HEK293 (cell line): Measurements from ENCODE around the gene WNT4.

ENCODE experiments used
- CTCF ChIA-PET: fragments of 350-600 bp; formaldehyde crosslinking; extraction: SDS; loops from one replicate; lab custom pipeline; 2021; ENCODE audit warnings: antibody characterized with exemption; lab: Yijun Ruan, JAX
- POLR2A ChIA-PET: fragments of 300-600 bp; formaldehyde crosslinking; extraction: SDS; loops from one replicate; lab custom pipeline; 2020; ENCODE audit warnings: antibody characterized with exemption, inconsistent platforms; lab: Yijun Ruan, JAX
- H3K27ac ChIP-seq: fragments of 200-500 bp; sonication (Bioruptor generic); 2 replicates; pipeline ENCODE4 v1.5.1; 2014; ENCODE audit warnings: low read depth, low read length, control low read depth, inconsistent platforms; ENCODE audit errors: extremely low read depth
- H3K36me3 ChIP-seq, 2 experiments: fragments of 200-500 bp in 1 of 2; sonication (Bioruptor generic) in 1 of 2; 1 replicate in 1 of 2; 2 replicates in 1 of 2; pipeline ENCODE4 v1.5.1; 2014 to 2017; ENCODE audit warnings: inconsistent platforms in 2 of 2, low read length in 2 of 2; ENCODE audit not compliant: control insufficient read depth in 2 of 2, insufficient read depth in 1 of 2
- H3K4me1 ChIP-seq: fragments of 200-500 bp; sonication (Bioruptor generic); 2 replicates; pipeline ENCODE4 v1.5.1; 2014; ENCODE audit warnings: mild to moderate bottlenecking, low read length, inconsistent platforms; ENCODE audit not compliant: control insufficient read depth, insufficient read depth
- H3K4me3 ChIP-seq: 2 replicates; pipeline ENCODE4 v1.5.1; 2011; ENCODE audit warnings: low read depth, mild to moderate bottlenecking, control low read depth, low read length, moderate library complexity
- H3K9me3 ChIP-seq: fragments of 200-500 bp; sonication (Bioruptor generic); 2 replicates; pipeline ENCODE4 v1.5.1; 2014; ENCODE audit warnings: low read depth, low read length, inconsistent platforms; ENCODE audit not compliant: control insufficient read depth, insufficient read depth
- ATF2 ChIP-seq: fragments of 450-650 bp; formaldehyde crosslinking; IDR thresholded peaks from 2 replicates; pipeline ENCODE4 v1.5.1; 2016; ENCODE audit warnings: missing biosample characterization, missing genetic modification characterization, low read depth
- GLIS1 ChIP-seq: fragments of 450-650 bp; formaldehyde crosslinking; IDR thresholded peaks from 2 replicates; pipeline ENCODE4 v1.5.1; 2016; ENCODE audit warnings: missing biosample characterization, missing genetic modification characterization
- IKZF3 ChIP-seq: fragments of 450-650 bp; IDR thresholded peaks from 2 replicates; pipeline ENCODE4 v1.5.0; 2018; ENCODE audit warnings: missing biosample characterization, mild to moderate bottlenecking, missing genetic modification characterization, moderate library complexity
- KLF10 ChIP-seq: fragments of 450-650 bp; IDR thresholded peaks from 2 replicates; pipeline ENCODE4 v1.5.1; 2018; ENCODE audit warnings: missing biosample characterization, mild to moderate bottlenecking, missing genetic modification characterization
- KLF9 ChIP-seq: fragments of 450-650 bp; formaldehyde crosslinking; IDR thresholded peaks from 2 replicates; pipeline ENCODE4 v1.5.1; 2016; ENCODE audit warnings: missing biosample characterization, missing genetic modification characterization, low read depth
- MEIS1 ChIP-seq: sonication (generic); formaldehyde crosslinking; IDR thresholded peaks from 2 replicates; pipeline ENCODE4 v1.8.1; 2022; ENCODE audit warnings: missing genetic modification reagents, mild to moderate bottlenecking, borderline replicate concordance
- PRDM1 ChIP-seq: fragments of 450-650 bp; formaldehyde crosslinking; IDR thresholded peaks from 2 replicates; pipeline ENCODE4; 2016; ENCODE audit warnings: missing biosample characterization, missing genetic modification characterization
- SALL2 ChIP-seq: fragments of 450-650 bp; formaldehyde crosslinking; IDR thresholded peaks from 2 replicates; pipeline ENCODE4 v1.5.0; 2017; ENCODE audit warnings: missing biosample characterization, mild to moderate bottlenecking, missing genetic modification characterization, borderline replicate concordance
- SCRT1 ChIP-seq: fragments of 450-650 bp; formaldehyde crosslinking; IDR thresholded peaks from 2 replicates; pipeline ENCODE4 v1.5.1; 2016; ENCODE audit warnings: missing biosample characterization, missing genetic modification characterization, borderline replicate concordance
- ZBTB21 ChIP-seq: fragments of 450-650 bp; formaldehyde crosslinking; IDR thresholded peaks from 2 replicates; pipeline ENCODE4 v1.5.1; 2017; ENCODE audit warnings: missing biosample characterization, missing genetic modification characterization
- ZBTB26 ChIP-seq: fragments of 450-650 bp; formaldehyde crosslinking; optimal IDR thresholded peaks from 2 replicates; pipeline ENCODE3; 2016; ENCODE audit warnings: missing biosample characterization, mild to moderate bottlenecking, missing genetic modification characterization
- ZBTB48 ChIP-seq: fragments of 450-650 bp; formaldehyde crosslinking; IDR thresholded peaks from 2 replicates; pipeline ENCODE4 v1.5.1; 2016; ENCODE audit warnings: missing biosample characterization, missing genetic modification characterization
- ZBTB6 ChIP-seq: fragments of 450-650 bp; formaldehyde crosslinking; IDR thresholded peaks from 2 replicates; pipeline ENCODE4 v1.5.1; 2017; ENCODE audit warnings: missing biosample characterization, missing genetic modification characterization
- ZNF121 ChIP-seq: fragments of 450-650 bp; formaldehyde crosslinking; IDR thresholded peaks from 2 replicates; pipeline ENCODE4 v1.5.1; 2016; ENCODE audit warnings: missing biosample characterization, missing genetic modification characterization
- ZNF146 ChIP-seq: fragments of 450-650 bp; formaldehyde crosslinking; IDR thresholded peaks from 2 replicates; pipeline ENCODE4 v1.5.1; 2016; ENCODE audit warnings: missing biosample characterization, missing genetic modification characterization
- ZNF266 ChIP-seq: fragments of 450-650 bp; formaldehyde crosslinking; IDR thresholded peaks from 2 replicates; pipeline ENCODE4 v1.5.1; 2016; ENCODE audit warnings: missing biosample characterization, missing genetic modification characterization, low read depth
- ZNF280C ChIP-seq: fragments of 450-650 bp; formaldehyde crosslinking; IDR thresholded peaks from 2 replicates; pipeline ENCODE4 v1.5.1; 2016; ENCODE audit warnings: missing biosample characterization, missing genetic modification characterization
- ZNF521 ChIP-seq: fragments of 450-650 bp; formaldehyde crosslinking; IDR thresholded peaks from 2 replicates; pipeline ENCODE4 v1.5.1; 2017; ENCODE audit warnings: missing biosample characterization, mild to moderate bottlenecking, missing genetic modification characterization
- ZNF580 ChIP-seq: fragments of 450-650 bp; formaldehyde crosslinking; IDR thresholded peaks from 2 replicates; pipeline ENCODE4 v1.5.1; 2016; ENCODE audit warnings: missing biosample characterization, missing genetic modification characterization
- ZNF600 ChIP-seq: fragments of 450-650 bp; formaldehyde crosslinking; IDR thresholded peaks from 2 replicates; pipeline ENCODE4 v1.5.1; 2016; ENCODE audit warnings: missing biosample characterization, missing genetic modification characterization
- ZNF629 ChIP-seq: fragments of 450-650 bp; formaldehyde crosslinking; IDR thresholded peaks from 2 replicates; pipeline ENCODE4 v1.5.1; 2017; ENCODE audit warnings: missing biosample characterization, missing genetic modification characterization
- ZNF664 ChIP-seq: fragments of 450-650 bp; formaldehyde crosslinking; IDR thresholded peaks from 2 replicates; pipeline ENCODE4 v1.5.1; 2016; ENCODE audit warnings: missing biosample characterization, missing genetic modification characterization
- ZNF677 ChIP-seq: fragments of 450-650 bp; IDR thresholded peaks from 2 replicates; pipeline ENCODE4 v1.5.0; 2018; ENCODE audit warnings: missing biosample characterization, mild to moderate bottlenecking, missing genetic modification characterization, moderate library complexity
- ZSCAN30 ChIP-seq: fragments of 450-650 bp; IDR thresholded peaks from 2 replicates; pipeline ENCODE4 v1.5.1; 2018; ENCODE audit warnings: missing biosample characterization, mild to moderate bottlenecking, missing genetic modification characterization, moderate library complexity

The WNT4 gene

GRCh38 chr1:22131875-22132486, 10.9 kb downstream of the WNT4 start (continued):
- no peak for TF ChIP-seq MEIS1 (CRISPR knock-in tag)
- peak; percentile 77 for TF ChIP-seq GLIS1 (tag by site-specific recombination)
- 0 out of 2 replicates have a peak, but pooled peaks have one; percentile 34 for TF ChIP-seq ZSCAN30
- TF ChIP-seq ZNF629 (tag by site-specific recombination): 0 out of 2 replicates have a peak, but pooled peaks have one; percentile 21
- no peak for TF ChIP-seq ZNF266

- ChIA-PET POLR2A (no interaction called here), CTCF (interaction anchor here (0.6 to 6.5 kb wide), 11 partner anchors 10 to 731 kb away, joined by 3 to 61 read pairs (median 7); no protein-coding TSS in a partner anchor)
- no peaks in the 10 kb centered on the region for H3K36me3 ChIP-seq
- TF ChIP-seq KLF10 (tag by site-specific recombination): no peak
- TF ChIP-seq ZNF677 (tag by site-specific recombination): no peak
- TF ChIP-seq PRDM1 (tag by site-specific recombination): no peak
- no peak for TF ChIP-seq ZNF121 (tag by site-specific recombination)
- no peak for TF ChIP-seq IKZF3 (tag by site-specific recombination)
- TF ChIP-seq ZNF521 (tag by site-specific recombination): no peak
- TF ChIP-seq SCRT1 (tag by site-specific recombination): no peak
- no peak for TF ChIP-seq ZNF266
- no peak for TF ChIP-seq ZBTB26 (tag by site-specific recombination)
- no peak for TF ChIP-seq ZNF280C (tag by site-specific recombination)
- no peak for TF ChIP-seq SALL2
- no peak for TF ChIP-seq ZNF146 (tag by site-specific recombination)
- no peak for TF ChIP-seq ZBTB48 (tag by site-specific recombination)
- TF ChIP-seq KLF9 (tag by site-specific recombination): no peak
- no peak for TF ChIP-seq ZBTB21 (tag by site-specific recombination)
- no peak for TF ChIP-seq ZNF664 (tag by site-specific recombination)
- no peaks in the 10 kb centered on the region for H3K4me1 ChIP-seq
- no peak overlapping the region for H3K27ac ChIP-seq
- H3K4me3 ChIP-seq: no peak overlapping the region
- no peaks in the 10 kb centered on the region for H3K9me3 ChIP-seq
These were observed 11.8 kb downstream of the WNT4 start for GRCh38 chr1:22131062-22131461.

GRCh38 chr1:22129501-22130117, 13.3 kb downstream of the WNT4 start:
- TF ChIP-seq ZNF580 (tag by site-specific recombination) (no peak), ZBTB6 (tag by site-specific recombination) (no peak), ZNF600 (tag by site-specific recombination) (0 out of 2 replicates have a peak, but pooled peaks have one; percentile 12), ATF2 (tag by site-specific recombination) (no peak)
- Histone ChIP-seq H3K4me3 (no peak overlapping the region), H3K4me1 (no peaks in the 10 kb centered on the region), H3K27ac (no peak overlapping the region), H3K9me3 (no peaks in the 10 kb centered on the region), H3K36me3 (no peaks in the 10 kb centered on the region)
- POLR2A ChIA-PET: interaction anchor here (0.6 kb wide), 1 partner anchor 187 kb away, joined by 3 read pairs; no protein-coding TSS in a partner anchor
- CTCF ChIA-PET: interaction anchor here (0.7 to 6.5 kb wide), 6 partner anchors 11 to 593 kb away, joined by 3 to 61 read pairs (median 4); no protein-coding TSS in a partner anchor
